Keratinocyte (primary cell): ENCODE measurements around the gene SHISA3. TPM values are rescaled to one million over a fixed set of nuclear protein-coding genes. Genes with fewer than 3 reads are reported as not detected.

Source experiments
- DNase-seq: peaks from one replicate; pipeline ENCODE4 v3.0.0-alpha.2; 2011; ENCODE audit warnings: low read depth, missing footprints, low spot score
- FAIRE-seq: peaks from 2 replicates; lab custom pipeline; 2011; peaks lifted over from hg19 to GRCh38; lab: Jason Lieb, UNC
- H2AFZ ChIP-seq: 2 replicates; pipeline ENCODE4 v1.6.0; 2012; ENCODE audit warnings: low read length, control low read depth, inconsistent platforms; ENCODE audit not compliant: control insufficient read depth
- H3K27ac ChIP-seq: 2 replicates; pipeline ENCODE4 v1.5.1; 2011; ENCODE audit warnings: low read length; ENCODE audit not compliant: control insufficient read depth, insufficient read depth
- H3K27me3 ChIP-seq: 3 replicates; pipeline ENCODE4 v1.6.0; 2011; ENCODE audit warnings: low read length; ENCODE audit not compliant: control insufficient read depth, insufficient read depth; ENCODE audit errors: extremely low read depth
- H3K36me3 ChIP-seq, 2 experiments: 2 replicates in 1 of 2; 3 replicates in 1 of 2; pipeline ENCODE4 v1.5.1; 2011; ENCODE audit warnings: low read length in 2 of 2, mild to moderate bottlenecking in 1 of 2; ENCODE audit not compliant: control insufficient read depth in 2 of 2, insufficient read depth in 2 of 2; ENCODE audit errors: extremely low read depth in 1 of 2
- H3K4me1 ChIP-seq: 3 replicates; pipeline ENCODE4 v1.5.1; 2011; ENCODE audit warnings: low read length; ENCODE audit not compliant: control insufficient read depth, insufficient read depth; ENCODE audit errors: extremely low read depth
- H3K4me2 ChIP-seq: 3 replicates; pipeline ENCODE4 v1.6.0; 2011; ENCODE audit warnings: low read depth, low read length; ENCODE audit not compliant: control insufficient read depth, insufficient read depth; ENCODE audit errors: extremely low read depth
- H3K4me3 ChIP-seq, 3 experiments: fragments of 200-600 bp in 1 of 3; sonication (generic) in 1 of 3; 2 replicates in 2 of 3; 3 replicates in 1 of 3; pipeline ENCODE4 v1.5.1; 2011 to 2016; ENCODE audit warnings: low read length in 3 of 3, mild to moderate bottlenecking in 3 of 3, control low read depth in 2 of 3, inconsistent platforms in 1 of 3, low read depth in 1 of 3, mixed read lengths in 1 of 3, mixed run types in 1 of 3, moderate library complexity in 1 of 3; ENCODE audit not compliant: control insufficient read depth in 2 of 3, insufficient read depth in 2 of 3; ENCODE audit errors: extremely low read depth in 1 of 3
- H3K79me2 ChIP-seq: 2 replicates; pipeline ENCODE4 v1.6.0; 2012; ENCODE audit warnings: low read length; ENCODE audit not compliant: control insufficient read depth, insufficient read depth
- H3K9ac ChIP-seq: 3 replicates; pipeline ENCODE4 v1.6.0; 2011; ENCODE audit warnings: low read length; ENCODE audit not compliant: control insufficient read depth, insufficient read depth; ENCODE audit errors: extremely low read depth
- H3K9me1 ChIP-seq: 3 replicates; pipeline ENCODE4 v1.6.0; 2011; ENCODE audit warnings: low read length; ENCODE audit not compliant: control insufficient read depth, insufficient read depth; ENCODE audit errors: extremely low read depth
- H3K9me3 ChIP-seq: 2 replicates; pipeline ENCODE4 v1.5.1; 2012; ENCODE audit warnings: low read depth, low read length; ENCODE audit not compliant: control insufficient read depth
- H4K20me1 ChIP-seq: 3 replicates; pipeline ENCODE4 v1.6.0; 2011; ENCODE audit warnings: low read length; ENCODE audit not compliant: control insufficient read depth, insufficient read depth; ENCODE audit errors: extremely low read depth
- EZH2 ChIP-seq: IDR thresholded peaks from one replicate; pipeline ENCODE4 v1.6.1; 2012; ENCODE audit warnings: inconsistent platforms, mild to moderate bottlenecking, low read length, moderate library complexity
- dilution Hi-C: fragments of 300-500 bp; cut with MboI; formaldehyde crosslinking; loops from one replicate; pipeline ENCODE4 v1.7.0; 2020; ENCODE audit warnings: low sequenced_read_pairs; ENCODE audit not compliant: extremely low pct_ligation_motif_present
- polyA plus RNA-seq, 5 experiments: library from polyadenylated mRNA; depleted of rRNA in 3 of 5; stranded (reverse) in 3 of 5; stranded (forward) in 1 of 5; unstranded in 1 of 5; fragments of >200 nt; gene quantifications; 1 replicate in 1 of 5; 2 replicates in 3 of 5; 3 replicates in 1 of 5; pipeline versions ENCODE4 v1.2.1 to v1.2.3, GENCODE V29; 2011 to 2012; ENCODE audit warnings: missing spikeins in 2 of 5, low read depth in 1 of 5, low replicate concordance in 1 of 5
- TF ChIP-seq, protein P1 (sequence below), 3 experiments: IDR thresholded peaks in 1 of 3; conservative IDR thresholded peaks in 1 of 3; optimal IDR thresholded peaks in 1 of 3; 2 replicates in 2 of 3; 3 replicates in 1 of 3; pipeline versions ENCODE3 to v1.5.1; 2011; ENCODE audit warnings: low read length in 3 of 3, mild to moderate bottlenecking in 3 of 3, moderate library complexity in 2 of 3, control low read depth in 1 of 3, inconsistent platforms in 1 of 3; ENCODE audit not compliant: insufficient read depth in 2 of 3; ENCODE audit errors: extremely low read depth in 1 of 3

The SHISA3 gene
- polyA plus RNA-seq, 1 donor (not counting 4 experiments of a cell fraction or from before 2014, with no cell fraction given): not detected

DNA sequence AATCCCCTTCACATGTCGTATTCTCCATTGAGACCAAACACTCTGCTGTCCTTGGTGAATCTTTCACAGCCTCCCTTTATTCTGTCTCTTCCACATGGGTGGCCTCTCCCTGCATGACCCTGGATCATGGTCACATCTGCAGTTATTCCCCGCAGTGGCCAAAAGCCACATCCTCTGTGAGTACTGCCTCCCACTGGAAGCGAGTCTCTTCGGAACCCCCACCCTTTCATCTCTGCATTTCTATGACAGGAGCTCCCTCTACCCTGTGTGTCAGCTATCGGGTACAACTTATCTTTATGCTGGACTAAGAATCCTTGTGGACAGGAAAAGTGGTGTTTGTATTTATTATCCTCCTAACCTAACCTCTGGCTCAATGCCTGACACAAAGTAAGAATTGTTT lies 48.6 kb upstream of the SHISA3 start:
- FAIRE-seq (no peak), DNase-seq (no peak)
- Histone ChIP-seq H3K9me3 (no peaks in the 10 kb centered on the region), H3K9me1 (no peaks in the 10 kb centered on the region), H3K27ac (no peak overlapping the region), H3K4me1 (no peaks in the 10 kb centered on the region), H3K9ac (no peak overlapping the region), H3K4me3 (no peak overlapping the region), H2AFZ (no peak overlapping the region), H3K27me3 (no peaks in the 10 kb centered on the region), H3K36me3 (no peaks in the 10 kb centered on the region), H3K79me2 (no peaks in the 10 kb centered on the region), H4K20me1 (no peaks in the 10 kb centered on the region), H3K4me2 (no peak overlapping the region)
- dilution Hi-C loops: no loop called here
- TF ChIP-seq EZH2: no peak
- TF ChIP-seq, protein P1, sequence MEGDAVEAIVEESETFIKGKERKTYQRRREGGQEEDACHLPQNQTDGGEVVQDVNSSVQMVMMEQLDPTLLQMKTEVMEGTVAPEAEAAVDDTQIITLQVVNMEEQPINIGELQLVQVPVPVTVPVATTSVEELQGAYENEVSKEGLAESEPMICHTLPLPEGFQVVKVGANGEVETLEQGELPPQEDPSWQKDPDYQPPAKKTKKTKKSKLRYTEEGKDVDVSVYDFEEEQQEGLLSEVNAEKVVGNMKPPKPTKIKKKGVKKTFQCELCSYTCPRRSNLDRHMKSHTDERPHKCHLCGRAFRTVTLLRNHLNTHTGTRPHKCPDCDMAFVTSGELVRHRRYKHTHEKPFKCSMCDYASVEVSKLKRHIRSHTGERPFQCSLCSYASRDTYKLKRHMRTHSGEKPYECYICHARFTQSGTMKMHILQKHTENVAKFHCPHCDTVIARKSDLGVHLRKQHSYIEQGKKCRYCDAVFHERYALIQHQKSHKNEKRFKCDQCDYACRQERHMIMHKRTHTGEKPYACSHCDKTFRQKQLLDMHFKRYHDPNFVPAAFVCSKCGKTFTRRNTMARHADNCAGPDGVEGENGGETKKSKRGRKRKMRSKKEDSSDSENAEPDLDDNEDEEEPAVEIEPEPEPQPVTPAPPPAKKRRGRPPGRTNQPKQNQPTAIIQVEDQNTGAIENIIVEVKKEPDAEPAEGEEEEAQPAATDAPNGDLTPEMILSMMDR (optimal IDR thresholded peaks at IDR 0.05 in 1 of 3, IDR thresholded peaks at IDR 0.05 in 1 of 3, conservative IDR thresholded peaks at IDR 0.05 in 1 of 3; ENCODE audit: extremely low read depth in 1 of 3, insufficient read depth in 2 of 3, low read length in 3 of 3): no peak

DNA sequence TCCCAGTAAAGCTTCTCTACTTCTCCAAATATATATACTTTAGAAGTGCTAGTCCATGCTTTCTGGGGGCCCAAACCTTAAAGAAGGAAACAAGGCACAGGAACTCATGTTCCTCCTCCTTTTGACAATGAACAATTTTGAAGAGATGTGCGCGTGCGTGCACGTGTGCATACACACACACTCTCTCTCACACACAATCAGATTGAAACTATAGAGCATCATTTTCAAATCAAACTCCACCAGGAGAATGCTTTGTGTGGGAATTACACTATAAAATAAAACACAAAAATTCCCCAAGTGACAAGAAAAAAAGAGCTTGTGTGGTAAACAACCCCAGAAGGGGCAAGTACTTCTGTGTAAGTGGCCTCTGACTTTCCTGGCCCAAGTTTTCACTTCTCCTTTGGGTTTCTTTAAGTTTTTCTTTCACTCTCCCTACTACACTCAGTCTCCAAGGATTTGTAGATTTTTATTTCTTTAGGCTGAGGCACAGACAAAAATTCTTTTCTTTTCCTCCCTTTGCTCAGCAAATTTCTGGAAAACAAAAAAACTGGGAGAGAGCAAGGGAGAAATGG lies 46.6 kb upstream of the SHISA3 start:
- no peak for TF ChIP-seq EZH2
- TF ChIP-seq, protein P1 (optimal IDR thresholded peaks at IDR 0.05 in 1 of 3, IDR thresholded peaks at IDR 0.05 in 1 of 3, conservative IDR thresholded peaks at IDR 0.05 in 1 of 3; ENCODE audit: extremely low read depth in 1 of 3, insufficient read depth in 2 of 3, low read length in 3 of 3): no peak
- Histone ChIP-seq H3K9me3 (no peaks in the 10 kb centered on the region), H3K9ac (no peak overlapping the region), H3K27ac (no peak overlapping the region), H4K20me1 (no peaks in the 10 kb centered on the region), H3K36me3 (no peaks in the 10 kb centered on the region), H2AFZ (no peak overlapping the region), H3K4me3 (no peak overlapping the region), H3K27me3 (no peaks in the 10 kb centered on the region), H3K79me2 (no peaks in the 10 kb centered on the region), H3K4me1 (no peaks in the 10 kb centered on the region), H3K4me2 (no peak overlapping the region), H3K9me1 (no peaks in the 10 kb centered on the region)
- DNase-seq (no peak), FAIRE-seq (no peak)
- dilution Hi-C loops: no loop called here
